Fibroblast of the conjunctiva (primary cell): ENCODE measurements around the gene TEX48.

Experiments
- DNase-seq: peaks from one replicate; pipeline ENCODE4 v3.0.0-alpha.2; 2010; ENCODE audit warnings: low read depth

Gene TEX48

GRCh38 chr9:114621561-114621960, 60.4 kb downstream of the TEX48 start:
- DNase-seq: no peak

- DNase-seq: no peak
These were observed 62.7 kb downstream of the TEX48 start for GRCh38 chr9:114619191-114619761.

- no peak for DNase-seq
These were observed 65.1 kb downstream of the TEX48 start for GRCh38 chr9:114616684-114617520.
